HG03159 (cell line): ENCODE data around the gene TMEM147.
A peak's percentile ranks its signal among the peaks of the same experiment; 100 is the strongest.

Experiments
- ATAC-seq: cut with Tn5 transposase; IDR thresholded peaks from one replicate; pipeline ENCODE4 v1.9.1; 2021; ENCODE audit warnings: mild to moderate bottlenecking, moderate library complexity; ENCODE audit not compliant: unreplicated experiment

TMEM147 gene

DNA sequence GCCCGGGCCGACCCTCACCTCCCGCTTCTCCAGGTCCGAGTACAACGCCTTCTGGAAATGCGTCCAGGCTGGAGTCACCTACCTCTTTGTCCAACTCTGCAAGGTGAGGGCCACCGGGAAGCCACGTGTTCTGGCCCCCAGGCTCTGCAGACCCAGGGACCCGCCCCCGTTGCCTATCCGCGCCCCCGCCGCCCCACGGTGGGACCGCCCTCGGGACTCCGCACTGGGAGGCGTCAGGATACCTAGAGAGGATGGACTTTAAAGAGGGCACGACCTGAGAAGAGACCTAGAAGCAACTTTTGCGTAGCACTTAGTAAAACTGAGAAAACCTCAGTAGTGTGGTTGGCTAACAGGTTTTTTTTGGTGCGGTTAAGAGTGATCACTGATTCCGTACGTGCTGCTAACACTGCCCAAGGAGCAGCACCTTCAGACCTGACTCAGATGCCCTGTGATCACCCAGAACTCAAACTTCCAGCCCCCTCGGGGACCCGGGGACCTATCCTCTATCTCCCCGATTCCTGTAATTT is 492 bp downstream of the TMEM147 start:
- ATAC-seq, result peak; percentile 36

GRCh38 chr19:35546532-35546931 is 1.1 kb downstream of the TMEM147 start:
- no peak for ATAC-seq

DNA sequence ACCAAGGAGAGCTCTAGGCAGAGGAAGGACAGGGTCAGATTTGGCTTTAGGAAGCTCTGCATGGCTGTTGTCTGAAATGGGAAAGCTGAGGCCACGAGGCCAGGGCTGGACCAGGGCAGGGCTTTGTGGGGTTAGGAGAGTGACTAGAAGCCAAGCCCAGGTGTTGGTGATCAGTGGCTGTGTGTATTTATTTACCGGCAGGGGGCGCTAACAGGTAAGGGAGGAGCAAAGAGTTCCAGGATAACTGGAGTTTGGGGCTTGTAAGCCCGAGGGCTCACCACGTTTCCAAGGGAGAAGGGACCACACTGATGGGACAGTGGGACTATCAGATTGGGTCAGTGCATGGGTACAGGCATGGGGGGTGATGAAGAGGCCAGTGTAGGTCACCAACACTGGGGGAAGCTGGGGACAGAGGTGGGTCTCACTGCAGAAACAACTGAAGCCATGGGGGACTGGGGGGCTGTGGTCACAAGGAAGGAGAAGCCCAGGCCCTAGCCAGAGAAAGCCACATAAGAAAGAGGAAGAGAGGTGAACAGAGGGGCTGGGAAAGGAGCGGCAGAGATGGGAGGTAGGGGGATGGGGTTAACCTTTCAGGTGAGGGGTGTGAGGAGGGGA is 3.9 kb downstream of the TMEM147 start:
- no peak for ATAC-seq

- ATAC-seq, result no peak
Measured at GRCh38 chr19:35549879-35550523, 4.6 kb downstream of the TMEM147 start.

- no peak for ATAC-seq
Measured at GRCh38 chr19:35551091-35551810, 5.8 kb downstream of the TMEM147 start.

DNA sequence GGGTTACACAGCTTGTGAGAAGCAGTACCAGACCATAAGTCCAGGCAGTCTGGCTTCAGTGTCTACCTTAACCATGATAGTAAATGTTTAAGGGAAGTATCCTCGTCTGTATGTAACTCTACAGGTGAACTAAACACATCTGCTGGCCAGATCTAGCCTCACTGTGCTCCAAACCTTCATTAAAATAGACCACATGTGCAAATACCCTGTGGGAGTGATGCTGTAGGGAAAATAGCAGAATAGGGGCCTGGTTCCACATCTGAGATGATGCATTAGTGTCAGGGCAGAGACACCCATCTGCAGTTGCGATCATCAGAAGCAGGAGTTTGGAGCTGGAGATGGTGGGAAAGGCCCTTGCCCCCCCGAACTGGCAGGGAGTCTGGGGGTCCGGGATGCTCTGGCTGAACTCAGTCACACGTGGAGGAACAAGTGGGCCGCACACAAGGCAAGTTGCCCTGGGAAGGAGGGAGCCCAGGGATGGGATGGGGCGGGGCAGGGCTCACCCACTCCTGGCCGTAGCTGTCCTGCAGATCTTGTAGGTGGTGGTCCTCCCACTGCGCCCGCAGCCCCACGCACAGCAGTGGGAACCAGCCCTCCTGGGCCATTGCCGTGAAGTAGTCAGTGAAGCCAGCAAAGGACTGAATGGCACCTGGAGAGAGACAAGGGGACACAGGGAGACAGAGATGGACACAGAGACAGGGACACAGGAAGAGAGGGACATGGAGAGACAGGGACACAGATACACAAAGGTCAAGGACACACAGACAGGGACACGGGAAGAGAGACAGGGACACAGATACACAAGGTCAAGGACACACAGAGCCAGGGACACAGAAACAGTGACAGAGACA is 7.3 kb downstream of the TMEM147 start:
- ATAC-seq, result no peak

DNA sequence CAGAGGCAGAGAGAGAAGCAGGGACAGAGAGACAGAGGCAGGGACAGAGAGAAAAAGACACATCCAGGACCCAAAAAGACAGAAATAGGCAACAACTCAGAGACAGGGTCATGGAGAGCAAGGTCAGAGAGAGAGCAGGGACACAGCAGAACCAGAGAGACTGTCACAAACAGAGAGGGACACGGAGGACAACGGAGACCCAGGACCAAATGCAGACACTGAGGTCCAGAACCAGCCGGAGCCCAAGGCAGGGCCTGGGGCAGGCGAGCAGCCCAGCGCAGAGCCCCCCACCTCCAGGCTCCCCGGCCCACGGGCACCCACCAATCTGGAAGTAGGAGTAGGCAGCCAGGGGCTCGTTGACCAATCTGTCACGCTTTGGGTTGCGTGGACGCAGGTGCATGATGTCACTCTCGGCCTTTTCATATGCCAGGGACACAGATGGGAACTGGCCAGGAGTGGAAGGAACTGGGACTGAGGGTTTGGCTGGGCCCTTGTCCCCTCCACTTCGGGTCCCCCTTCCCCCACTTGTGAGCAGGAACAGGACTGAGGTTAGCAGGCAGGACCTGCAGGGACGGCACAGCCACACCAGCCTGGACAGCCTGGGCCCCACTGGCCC is 8.1 kb downstream of the TMEM147 start:
- ATAC-seq, result no peak

GRCh38 chr19:35554076-35554475 is 8.7 kb downstream of the TMEM147 start:
- no peak for ATAC-seq

GRCh38 chr19:35555301-35556005 is 10.0 kb downstream of the TMEM147 start:
- ATAC-seq, result no peak

DNA sequence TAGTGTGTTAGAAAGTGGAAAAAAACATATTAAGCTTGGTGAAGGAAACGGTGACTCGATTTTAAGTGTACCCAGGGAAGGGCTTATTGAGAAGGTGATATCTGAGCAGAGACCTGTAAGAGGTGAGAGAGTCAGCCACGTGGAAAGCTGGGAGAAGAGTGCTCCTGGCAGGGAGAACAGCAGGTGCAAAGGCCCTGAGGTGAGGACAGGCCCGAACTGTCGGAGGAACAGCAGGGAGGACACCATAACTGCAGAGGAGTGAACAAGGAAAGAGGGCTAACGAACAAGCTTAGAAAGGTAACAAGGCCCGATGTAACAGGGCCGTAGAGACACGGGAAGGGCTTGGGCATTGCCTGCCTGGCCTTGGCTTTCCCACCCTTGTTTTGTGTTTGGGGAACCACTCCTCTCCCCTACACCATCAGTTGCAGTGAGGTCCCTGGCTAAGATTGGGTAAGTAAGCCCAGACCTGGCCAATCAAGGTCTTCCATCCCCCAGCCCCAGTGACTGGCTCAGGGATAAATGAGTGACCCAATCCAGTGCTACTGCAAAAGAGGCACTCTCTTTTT is 10.7 kb downstream of the TMEM147 start:
- ATAC-seq, result no peak

DNA sequence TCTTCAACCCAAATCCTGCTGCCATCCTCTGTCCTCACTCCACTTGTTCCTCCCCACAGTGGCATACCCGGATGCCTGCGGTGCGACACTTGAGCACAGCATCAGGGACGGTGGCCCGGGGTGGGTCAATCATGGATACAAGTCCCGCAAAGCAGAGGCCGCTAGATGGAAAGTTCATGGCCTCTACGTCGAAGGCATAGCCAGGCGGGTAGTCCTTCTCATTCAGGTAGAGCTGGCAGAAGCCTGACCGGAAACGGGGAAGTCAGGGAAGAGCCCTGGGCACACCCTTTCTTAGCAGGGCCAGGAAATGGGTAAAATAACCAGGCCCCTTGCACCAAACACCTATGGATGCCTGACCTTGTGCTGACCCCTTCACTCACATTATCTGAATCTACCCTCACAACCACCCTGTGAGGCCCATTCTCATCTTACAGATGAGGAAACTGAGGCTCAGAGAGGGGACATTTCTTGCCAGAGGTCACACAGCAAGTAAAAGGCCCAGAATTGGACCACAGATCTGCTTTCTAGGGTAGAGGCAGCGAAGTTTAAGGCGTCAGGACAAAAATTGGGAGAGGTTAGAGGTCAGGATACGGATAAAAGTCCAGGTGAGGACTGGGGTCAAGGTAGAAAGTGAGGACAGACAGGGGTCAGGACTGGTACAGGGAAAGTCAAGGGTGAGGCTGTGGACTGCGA is 11.6 kb downstream of the TMEM147 start:
- ATAC-seq, result no peak

DNA sequence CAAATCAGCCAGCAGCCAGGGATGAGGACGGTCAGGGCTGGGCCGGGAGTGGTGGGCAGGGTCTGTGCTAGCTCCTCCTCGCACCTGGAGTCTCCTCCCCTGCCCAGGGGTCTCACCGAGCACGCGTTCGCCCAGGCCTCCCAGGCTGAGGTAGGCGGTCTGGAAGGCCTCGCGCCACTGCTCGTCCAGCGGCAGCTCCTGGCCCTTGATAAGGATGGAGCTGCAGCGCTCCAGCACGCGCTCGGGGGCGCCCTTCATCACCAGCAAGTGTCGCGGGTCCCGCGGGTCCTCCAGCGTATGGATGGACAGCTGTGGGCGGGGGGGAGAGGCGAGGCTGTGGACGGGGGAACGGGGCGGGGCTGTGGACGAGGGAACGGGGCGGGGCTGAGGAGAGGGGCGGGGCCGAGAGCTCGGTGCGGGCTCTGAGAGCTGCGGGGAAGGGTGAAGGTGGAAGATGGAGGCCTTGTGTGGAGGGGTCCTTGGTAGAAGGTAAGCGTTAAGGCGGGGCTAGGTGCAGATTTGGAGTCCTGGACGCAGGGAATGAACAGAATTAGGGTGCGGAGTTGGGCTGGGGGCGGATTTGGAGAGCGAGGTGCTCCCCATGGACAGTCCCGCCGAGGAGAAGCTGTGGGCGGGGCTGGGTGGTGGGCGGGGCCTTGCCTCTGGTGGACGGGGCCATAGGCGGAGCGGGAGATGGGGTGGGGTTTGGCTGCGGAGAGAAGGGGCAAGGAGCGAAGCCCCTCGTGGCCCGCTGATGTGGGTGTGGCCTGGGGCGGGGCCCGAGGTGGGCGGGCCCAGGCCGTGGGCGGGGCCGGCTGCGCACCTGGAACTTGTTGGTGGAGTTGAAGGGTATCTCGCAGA is 12.3 kb downstream of the TMEM147 start:
- no peak for ATAC-seq

- ATAC-seq, result no peak
Measured at GRCh38 chr19:35558400-35559280, 13.2 kb downstream of the TMEM147 start.

DNA sequence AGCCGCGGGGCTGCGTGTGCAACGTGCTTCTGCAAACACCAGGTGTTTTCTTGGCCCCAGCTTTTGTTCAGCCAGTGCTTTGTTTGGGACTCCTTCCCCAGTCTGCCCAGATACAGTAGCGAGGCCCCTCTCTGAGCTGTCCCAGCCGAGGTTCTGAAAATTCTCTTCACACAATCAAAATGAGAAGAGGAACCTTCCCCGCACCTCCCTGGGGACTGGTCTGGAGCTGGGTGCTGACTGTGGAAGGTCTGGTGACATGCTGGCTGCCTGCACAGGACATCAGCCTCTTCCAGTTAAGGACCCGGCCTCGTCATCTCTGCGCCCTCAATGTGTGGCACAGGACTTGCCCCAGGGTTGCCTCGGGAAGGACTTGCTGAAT is 13.8 kb downstream of the TMEM147 start:
- no peak for ATAC-seq

- no peak for ATAC-seq
Measured at GRCh38 chr19:35559781-35560180, 14.4 kb downstream of the TMEM147 start.

DNA sequence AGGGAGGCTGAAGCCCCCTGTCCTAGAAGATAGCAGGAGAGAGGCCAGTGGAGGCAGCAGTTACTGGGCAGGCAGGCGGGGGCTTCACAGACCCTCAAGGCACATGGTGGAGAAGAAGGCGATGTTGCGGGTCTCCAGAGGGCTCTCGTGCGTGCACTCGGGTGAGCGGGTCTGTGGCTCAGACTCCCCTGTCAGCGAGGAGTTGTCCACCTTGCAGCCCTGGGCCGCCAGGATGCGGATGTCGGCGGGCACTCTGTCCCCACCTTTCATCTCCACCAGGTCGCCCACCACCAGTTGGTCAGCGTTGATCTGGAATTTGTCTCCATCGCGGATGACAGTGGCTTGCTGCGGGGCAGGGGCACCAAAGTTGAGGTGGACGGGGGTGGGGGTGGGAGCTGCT is 14.8 kb downstream of the TMEM147 start:
- ATAC-seq, result no peak

DNA sequence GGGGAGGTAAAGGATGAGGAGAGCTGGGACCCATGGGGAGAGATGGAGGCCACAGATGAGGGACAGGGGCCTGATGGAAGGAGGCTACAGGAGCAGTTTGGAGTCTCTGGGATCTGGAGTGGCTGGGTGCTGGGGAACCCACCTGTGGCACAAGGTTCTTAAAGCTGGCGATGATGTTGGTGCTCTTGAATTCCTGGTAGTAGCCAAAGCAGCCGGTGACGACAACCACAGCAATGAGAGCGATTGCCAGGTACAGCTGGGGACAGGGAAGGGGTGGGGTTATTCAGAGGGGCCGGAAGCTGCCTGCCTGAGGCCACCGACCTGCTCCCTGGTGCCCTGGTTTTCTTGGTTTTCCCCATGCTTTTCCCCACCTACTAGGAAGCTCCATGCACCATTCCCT is 15.3 kb downstream of the TMEM147 start:
- no peak for ATAC-seq
